CD14-positive monocyte (primary cell): Measurements from ENCODE around the gene ASCC2. TPM values are rescaled to one million over a fixed set of nuclear protein-coding genes. Genes with fewer than 3 reads are reported as not detected.
A peak's percentile ranks its signal among the peaks of the same experiment; 100 is the strongest.

Source experiments
- DNase-seq, 3 donors: peaks; one replicate each; pipeline ENCODE4 v3.0.0-alpha.2; 2011 to 2022
- H2AFZ ChIP-seq: 2 replicates; pipeline ENCODE4 v1.6.0; 2012; ENCODE audit warnings: mild to moderate bottlenecking, low read depth, low read length, inconsistent platforms; ENCODE audit not compliant: insufficient read depth, poor library complexity, severe bottlenecking
- H3K27ac ChIP-seq, 2 donors: 1 replicate in 1 of 2; 2 replicates in 1 of 2; pipeline ENCODE4 v1.5.1; 2012 to 2013; ENCODE audit warnings: low read length in 2 of 2, control low read depth in 1 of 2, inconsistent platforms in 1 of 2, low read depth in 1 of 2, mild to moderate bottlenecking in 1 of 2
- H3K27me3 ChIP-seq, 2 donors: one replicate each; pipeline versions ENCODE4 v1.6.0 to v1.6.1; 2011 to 2013; ENCODE audit warnings: low read length in 2 of 2; ENCODE audit not compliant: control insufficient read depth in 2 of 2, insufficient read depth in 2 of 2
- H3K36me3 ChIP-seq, 2 donors: replicated peaks in 1 of 2; 1 replicate in 1 of 2; 2 replicates in 1 of 2; pipeline versions ENCODE4 v1.5.1 to v1.6.1; 2012 to 2013; ENCODE audit warnings: low read length in 2 of 2, control low read depth in 1 of 2, inconsistent platforms in 1 of 2, mild to moderate bottlenecking in 1 of 2; ENCODE audit not compliant: insufficient read depth in 2 of 2, control insufficient read depth in 1 of 2
- H3K4me1 ChIP-seq, 2 donors: 1 replicate in 1 of 2; 2 replicates in 1 of 2; pipeline versions ENCODE4 v1.5.1 to v1.6.1; 2012 to 2013; ENCODE audit warnings: low read length in 2 of 2, control low read depth in 1 of 2, inconsistent platforms in 1 of 2, mild to moderate bottlenecking in 1 of 2, moderate library complexity in 1 of 2; ENCODE audit not compliant: insufficient read depth in 2 of 2, control insufficient read depth in 1 of 2
- H3K4me2 ChIP-seq: replicated peaks from 2 replicates; pipeline ENCODE3; 2012; ENCODE audit warnings: low read length, moderate library complexity, mild to moderate bottlenecking; ENCODE audit not compliant: poor library complexity, severe bottlenecking; ENCODE audit errors: extremely low read depth
- H3K4me3 ChIP-seq, 3 experiments: fragments of 200-600 bp in 1 of 3; sonication (generic) in 1 of 3; replicated peaks in 1 of 3; 1 replicate in 2 of 3; 2 replicates in 1 of 3; pipeline ENCODE4 v1.5.1; 2011 to 2013; ENCODE audit warnings: low read length in 3 of 3, mild to moderate bottlenecking in 3 of 3, control low read depth in 2 of 3, low read depth in 2 of 3, inconsistent platforms in 1 of 3, moderate library complexity in 1 of 3
- H3K79me2 ChIP-seq: 2 replicates; pipeline ENCODE4 v1.6.0; 2012; ENCODE audit warnings: mild to moderate bottlenecking, control low read depth, inconsistent platforms, low read length, moderate library complexity; ENCODE audit not compliant: insufficient read depth
- H3K9ac ChIP-seq: 2 replicates; pipeline ENCODE4 v1.6.0; 2017; ENCODE audit warnings: low read length, mild to moderate bottlenecking; ENCODE audit not compliant: insufficient read depth, poor library complexity, severe bottlenecking
- H3K9me3 ChIP-seq, 2 donors: replicated peaks in 1 of 2; 1 replicate in 1 of 2; 2 replicates in 1 of 2; pipeline versions ENCODE4 v1.5.1 to v1.6.1; 2012 to 2013; ENCODE audit warnings: low read length in 2 of 2, control low read depth in 1 of 2; ENCODE audit not compliant: control insufficient read depth in 1 of 2, insufficient read depth in 1 of 2
- H4K20me1 ChIP-seq: 2 replicates; pipeline ENCODE4 v1.6.0; 2012; ENCODE audit warnings: mild to moderate bottlenecking, low read length, control low read depth, moderate library complexity; ENCODE audit not compliant: insufficient read depth
- H3K27ac Mint-ChIP-seq, 7 donors: one replicate each; pipeline ENCODE4 v1.8.0; 2020; ENCODE audit warnings: mild to moderate bottlenecking in 7 of 7, mixed read lengths in 7 of 7, moderate library complexity in 6 of 7, inconsistent platforms in 2 of 7
- H3K27me3 Mint-ChIP-seq, 3 donors: one replicate each; pipeline ENCODE4 v1.8.0; 2021 to 2022; ENCODE audit warnings: low read depth in 3 of 3, mild to moderate bottlenecking in 3 of 3, mixed read lengths in 3 of 3, moderate library complexity in 3 of 3, inconsistent platforms in 1 of 3
- H3K36me3 Mint-ChIP-seq, 2 donors: one replicate each; pipeline ENCODE4 v1.8.0; 2020; ENCODE audit warnings: mixed read lengths in 2 of 2, inconsistent platforms in 1 of 2, mild to moderate bottlenecking in 1 of 2
- H3K4me1 Mint-ChIP-seq: one replicate; pipeline ENCODE4 v1.8.0; 2020; ENCODE audit warnings: mild to moderate bottlenecking, mixed read lengths
- H3K4me3 Mint-ChIP-seq, 2 donors: one replicate each; pipeline ENCODE4 v1.8.0; 2020; ENCODE audit warnings: mild to moderate bottlenecking in 2 of 2, mixed read lengths in 2 of 2, moderate library complexity in 1 of 2
- H3K9me3 Mint-ChIP-seq, 7 donors: one replicate each; pipeline ENCODE4 v1.8.0; 2020 to 2022; ENCODE audit warnings: mixed read lengths in 7 of 7, mild to moderate bottlenecking in 6 of 7, moderate library complexity in 6 of 7, inconsistent platforms in 2 of 7
- CTCF ChIP-seq: fragments of 200-600 bp; IDR thresholded peaks from one replicate; pipeline ENCODE4 v1.8.0; 2022; ENCODE audit warnings: antibody characterized with exemption, mild to moderate bottlenecking
- WGBS: methylation state at CpG from one replicate; pipeline ENCODE4 v1.1.5; 2013; ENCODE audit warnings: missing lambda C conversion rate; ENCODE audit not compliant: insufficient coverage; 5-methylcytosine and 5-hydroxymethylcytosine counted together
- intact Hi-C, 2 donors: fragments of 100-400 bp; cut with micrococcal nuclease; formaldehyde crosslinking; loops; one replicate each; pipeline versions ENCODE4 v1.15.0 to v1.15.1; 2023
- polyA plus RNA-seq, 3 donors: library from polyadenylated mRNA; depleted of rRNA in 1 of 3; unstranded in 2 of 3; stranded (reverse) in 1 of 3; fragments of 300-500 nt in 2 of 3; fragments of >200 nt in 1 of 3; fragmentation: Illumina TruSeq in 2 of 3; gene quantifications; 1 replicate in 2 of 3; 2 replicates in 1 of 3; pipeline ENCODE4 v1.2.3, GENCODE V29; 2012 to 2021

Gene ASCC2
- polyA plus RNA-seq, 3 donors: 23.8 to 77.2 (median 39.6) TPM

GRCh38 chr22:29854432-29854831 is 16.4 kb upstream of the ASCC2 start:
- Histone ChIP-seq H2AFZ (peak overlapping the region; percentile 25), H4K20me1 (no peaks in the 10 kb centered on the region), H3K4me2 (no peak overlapping the region), H3K36me3 (no peaks in the 10 kb centered on the region), H3K4me1 (peaks cover 34% of the 10 kb centered on the region in 2 donors), H3K9ac (no peak overlapping the region), H3K79me2 (no peaks in the 10 kb centered on the region), H3K9me3 (no peaks in the 10 kb centered on the region), H3K4me3 (no peak overlapping the region), H3K27me3 (no peaks in the 10 kb centered on the region), H3K27ac (no peak overlapping the region)
- no peaks in the 10 kb centered on the region for H3K36me3 Mint-ChIP-seq
- H3K9me3 Mint-ChIP-seq: peaks cover 0 to 2% (median 0%) of the 10 kb centered on the region in 7 donors
- peaks cover 27% of the 10 kb centered on the region for H3K4me1 Mint-ChIP-seq
- DNase-seq: no peak
- peak overlapping the region in 2 of 7 donors; percentile 76 for H3K27ac Mint-ChIP-seq
- WGBS: 100% methylated on average over 1 of the region's 3 CpGs
- no peak overlapping the region for H3K4me3 Mint-ChIP-seq
- TF ChIP-seq CTCF: no peak
- H3K27me3 Mint-ChIP-seq: peaks cover 0 to 5% (median 2%) of the 10 kb centered on the region in 3 donors
- intact Hi-C loops: no loop called here

- WGBS: 33% methylated on average over 1 of the region's 3 CpGs
- Histone ChIP-seq H3K27ac (peak overlapping the region in 1 of 2 donors; percentile 59), H4K20me1 (no peaks in the 10 kb centered on the region), H3K4me2 (no peak overlapping the region), H3K79me2 (no peaks in the 10 kb centered on the region), H3K36me3 (no peaks in the 10 kb centered on the region), H3K9me3 (peaks cover 0 to 10% of the 10 kb centered on the region in 2 donors), H3K4me3 (no peak overlapping the region), H3K9ac (no peak overlapping the region), H2AFZ (peak overlapping the region; percentile 77), H3K4me1 (peaks cover 13 to 16% of the 10 kb centered on the region in 2 donors), H3K27me3 (no peaks in the 10 kb centered on the region)
- Mint-ChIP-seq H3K27ac (peak overlapping the region in 5 of 7 donors; percentile 31 to 88 (median 57)), H3K27me3 (peaks cover 0 to 4% (median 0%) of the 10 kb centered on the region in 3 donors), H3K9me3 (peaks cover 2 to 15% (median 6%) of the 10 kb centered on the region in 7 donors), H3K36me3 (peaks cover 2 to 3% of the 10 kb centered on the region in 2 donors), H3K4me1 (peaks cover 13% of the 10 kb centered on the region), H3K4me3 (no peak overlapping the region)
- intact Hi-C loops: no loop called here
- DNase-seq: no peak
- TF ChIP-seq CTCF: no peak
Observed at GRCh38 chr22:29848111-29848510, 10.0 kb upstream of the ASCC2 start.
